OCI-LY1 (cell line): ENCODE measurements around the gene NIPA2.

ENCODE experiments used
- EZH2 ChIP-seq: fragments of 200-600 bp; sonication (generic), shearing (Covaris generic); IDR thresholded peaks from 2 replicates; pipeline ENCODE4 v1.8.0; 2017; ENCODE audit warnings: borderline replicate concordance, mixed run types, mild to moderate bottlenecking, antibody characterized with exemption, low read length, moderate library complexity, mixed read lengths
- TF ChIP-seq, protein P1 (sequence below): fragments of 200-600 bp; sonication (generic), shearing (Covaris generic); IDR thresholded peaks from 2 replicates; pipeline ENCODE4 v1.5.1; 2017; ENCODE audit warnings: mild to moderate bottlenecking, antibody characterized with exemption, low read length, moderate library complexity, mixed read lengths

DNA sequence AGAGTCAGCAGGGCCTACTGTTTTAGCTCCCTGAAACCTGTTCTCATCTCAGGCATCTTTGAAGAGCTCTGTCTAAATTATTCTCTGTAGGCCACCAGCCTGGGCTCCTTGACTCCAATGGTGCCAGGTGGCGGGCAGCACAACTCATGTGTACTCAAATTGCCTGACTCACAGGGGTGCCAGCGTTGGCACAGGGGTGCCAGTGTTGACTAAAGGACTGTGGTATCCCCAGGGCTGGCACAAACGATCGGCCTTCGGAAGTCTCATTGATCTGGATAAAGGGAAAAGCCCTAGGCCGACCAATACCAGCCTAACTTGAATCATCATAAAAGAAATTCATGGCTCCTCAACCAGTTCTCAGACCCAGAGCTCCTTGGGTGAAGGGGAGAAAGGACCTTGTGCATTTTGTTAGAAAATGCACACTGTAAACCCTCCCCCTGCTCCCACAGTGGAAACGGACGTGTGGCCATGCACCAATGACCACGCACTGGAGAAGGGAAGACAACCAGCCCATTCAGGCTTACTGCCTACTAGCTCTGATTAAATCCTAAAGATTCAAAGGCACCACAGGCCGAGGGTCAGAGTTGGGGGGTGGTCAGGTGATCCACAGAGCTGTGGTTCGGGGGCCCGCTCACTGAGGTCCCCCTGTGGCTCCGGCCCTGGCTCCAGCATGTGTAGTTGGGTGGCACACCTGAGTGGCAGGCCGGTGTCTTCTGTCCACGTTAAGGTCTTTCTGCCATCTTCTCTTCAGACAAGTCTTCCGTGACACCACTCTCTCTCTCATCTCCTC is 68.9 kb downstream of the NIPA2 start:
- TF ChIP-seq, protein P1, sequence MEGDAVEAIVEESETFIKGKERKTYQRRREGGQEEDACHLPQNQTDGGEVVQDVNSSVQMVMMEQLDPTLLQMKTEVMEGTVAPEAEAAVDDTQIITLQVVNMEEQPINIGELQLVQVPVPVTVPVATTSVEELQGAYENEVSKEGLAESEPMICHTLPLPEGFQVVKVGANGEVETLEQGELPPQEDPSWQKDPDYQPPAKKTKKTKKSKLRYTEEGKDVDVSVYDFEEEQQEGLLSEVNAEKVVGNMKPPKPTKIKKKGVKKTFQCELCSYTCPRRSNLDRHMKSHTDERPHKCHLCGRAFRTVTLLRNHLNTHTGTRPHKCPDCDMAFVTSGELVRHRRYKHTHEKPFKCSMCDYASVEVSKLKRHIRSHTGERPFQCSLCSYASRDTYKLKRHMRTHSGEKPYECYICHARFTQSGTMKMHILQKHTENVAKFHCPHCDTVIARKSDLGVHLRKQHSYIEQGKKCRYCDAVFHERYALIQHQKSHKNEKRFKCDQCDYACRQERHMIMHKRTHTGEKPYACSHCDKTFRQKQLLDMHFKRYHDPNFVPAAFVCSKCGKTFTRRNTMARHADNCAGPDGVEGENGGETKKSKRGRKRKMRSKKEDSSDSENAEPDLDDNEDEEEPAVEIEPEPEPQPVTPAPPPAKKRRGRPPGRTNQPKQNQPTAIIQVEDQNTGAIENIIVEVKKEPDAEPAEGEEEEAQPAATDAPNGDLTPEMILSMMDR: no peak
- no peak for TF ChIP-seq EZH2
